Osteocyte (in vitro differentiated cells): ENCODE data around the gene MARS1. TPM values are rescaled to one million over a fixed set of nuclear protein-coding genes. Genes with fewer than 3 reads are reported as not detected.

Experiments used
- DNase-seq: peaks from one replicate; pipeline ENCODE4 v3.0.0; 2021; ENCODE audit warnings: mixed read lengths; ENCODE audit not compliant: unreplicated experiment; ENCODE audit errors: extremely low spot score
- H3K27ac Mint-ChIP-seq: one replicate; pipeline ENCODE4 v1.8.0; 2021; ENCODE audit warnings: mild to moderate bottlenecking, mixed read lengths; ENCODE audit not compliant: unreplicated experiment
- H3K27me3 Mint-ChIP-seq: one replicate; pipeline ENCODE4 v1.8.0; 2021; ENCODE audit warnings: mixed read lengths; ENCODE audit not compliant: unreplicated experiment
- H3K36me3 Mint-ChIP-seq: one replicate; pipeline ENCODE4 v1.8.0; 2021; ENCODE audit warnings: mixed read lengths; ENCODE audit not compliant: unreplicated experiment
- H3K4me1 Mint-ChIP-seq: one replicate; pipeline ENCODE4 v1.8.0; 2021; ENCODE audit warnings: mixed read lengths; ENCODE audit not compliant: unreplicated experiment
- H3K4me3 Mint-ChIP-seq: one replicate; pipeline ENCODE4 v1.8.0; 2021; ENCODE audit warnings: mild to moderate bottlenecking, moderate library complexity, mixed read lengths; ENCODE audit not compliant: unreplicated experiment
- H3K9me3 Mint-ChIP-seq: one replicate; pipeline ENCODE4 v1.8.0; 2021; ENCODE audit warnings: mixed read lengths; ENCODE audit not compliant: unreplicated experiment
- CTCF ChIP-seq: fragments of 200-600 bp; sonication (generic); IDR thresholded peaks from 2 replicates; pipeline ENCODE4 v1.5.0; 2021; ENCODE audit warnings: antibody characterized with exemption, mild to moderate bottlenecking, moderate library complexity
- total RNA-seq: library from RNA; stranded (reverse); gene quantifications from 2 replicates; pipeline ENCODE4 v1.2.1, GENCODE V29; 2021

Gene MARS1
- total RNA-seq, 1 donor from 2014 or later = 401 TPM

- no peak for DNase-seq
- no peak for TF ChIP-seq CTCF
- H3K4me1 Mint-ChIP-seq = peaks cover 19% of the 10 kb centered on the region
- H3K9me3 Mint-ChIP-seq = no peaks in the 10 kb centered on the region
- H3K4me3 Mint-ChIP-seq = no peak overlapping the region
- no peaks in the 10 kb centered on the region for H3K36me3 Mint-ChIP-seq
- H3K27me3 Mint-ChIP-seq = no peaks in the 10 kb centered on the region
- no peak overlapping the region for H3K27ac Mint-ChIP-seq
Measured at GRCh38 chr12:57465030-57465746, 22.7 kb upstream of the MARS1 start.

GRCh38 chr12:57465747-57466505, 21.9 kb upstream of the MARS1 start:
- H3K36me3 Mint-ChIP-seq = no peaks in the 10 kb centered on the region

GRCh38 chr12:57467212-57467874, 20.5 kb upstream of the MARS1 start:
- Mint-ChIP-seq H3K27me3 (peaks cover 6% of the 10 kb centered on the region), H3K4me1 (peaks cover 6% of the 10 kb centered on the region), H3K27ac (no peak overlapping the region), H3K36me3 (no peaks in the 10 kb centered on the region), H3K9me3 (no peaks in the 10 kb centered on the region), H3K4me3 (no peak overlapping the region)
- no peak for TF ChIP-seq CTCF
- no peak for DNase-seq

More at GRCh38 chr12:57465747-57466505, 21.9 kb upstream of the MARS1 start:
- H3K27me3 Mint-ChIP-seq = no peaks in the 10 kb centered on the region
- no peak for TF ChIP-seq CTCF
- H3K9me3 Mint-ChIP-seq = no peaks in the 10 kb centered on the region
- DNase-seq = no peak
- no peak overlapping the region for H3K27ac Mint-ChIP-seq
- H3K4me3 Mint-ChIP-seq = no peak overlapping the region
- peaks cover 14% of the 10 kb centered on the region for H3K4me1 Mint-ChIP-seq

- Mint-ChIP-seq H3K27ac (no peak overlapping the region), H3K27me3 (peaks cover 12% of the 10 kb centered on the region), H3K4me3 (no peak overlapping the region), H3K9me3 (no peaks in the 10 kb centered on the region), H3K4me1 (peaks cover under 1% of the 10 kb centered on the region), H3K36me3 (no peaks in the 10 kb centered on the region)
- no peak for DNase-seq
- no peak for TF ChIP-seq CTCF
Measured at GRCh38 chr12:57467915-57468314, 20.0 kb upstream of the MARS1 start.
